Panc1 (cell line): Measurements from ENCODE around the gene DNER.

Experiments
- POLR2AphosphoS5 ChIP-seq: IDR thresholded peaks from 2 replicates; pipeline ENCODE4 v1.6.1; 2012; ENCODE audit warnings: mild to moderate bottlenecking, low read depth, low read length, moderate library complexity
- SIN3A ChIP-seq: IDR thresholded peaks from 2 replicates; pipeline ENCODE4 v1.6.1; 2012; ENCODE audit warnings: low read depth, mild to moderate bottlenecking, low read length, moderate library complexity, borderline replicate concordance; ENCODE audit not compliant: insufficient read depth
- TF ChIP-seq, protein P1 (sequence below): fragments of 450-650 bp; IDR thresholded peaks from 2 replicates; pipeline ENCODE4 v1.5.1; 2017; ENCODE audit warnings: mild to moderate bottlenecking
- TF ChIP-seq, protein P2 (sequence below), 2 experiments: IDR thresholded peaks; 2 replicates each; pipeline ENCODE4 v1.6.1; 2011 to 2012; ENCODE audit warnings: low read depth in 2 of 2, control low read depth in 1 of 2, low read length in 1 of 2, mild to moderate bottlenecking in 1 of 2, moderate library complexity in 1 of 2; ENCODE audit not compliant: insufficient read depth in 1 of 2

DNA sequence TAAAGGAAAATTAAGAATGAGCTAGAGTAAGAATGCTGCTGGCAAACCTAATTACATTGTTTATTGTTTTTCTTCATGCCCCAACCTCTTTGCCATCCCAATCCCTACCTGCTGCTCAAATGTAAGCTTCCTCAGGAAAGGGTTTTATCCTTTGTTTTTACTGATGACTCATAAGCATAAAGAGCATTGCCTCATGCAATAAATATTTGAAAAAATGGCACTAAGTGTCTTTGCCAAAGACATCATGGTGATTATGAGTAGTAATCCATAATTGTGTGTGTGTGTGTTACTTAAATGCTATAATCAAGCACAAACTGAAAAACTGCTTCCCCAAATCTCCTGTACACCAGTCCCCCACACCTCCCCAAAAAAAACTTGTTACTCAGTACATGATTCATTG lies 53.4 kb downstream of the DNER start:
- TF ChIP-seq POLR2AphosphoS5 (no peak), SIN3A (no peak)
- TF ChIP-seq, protein P1, sequence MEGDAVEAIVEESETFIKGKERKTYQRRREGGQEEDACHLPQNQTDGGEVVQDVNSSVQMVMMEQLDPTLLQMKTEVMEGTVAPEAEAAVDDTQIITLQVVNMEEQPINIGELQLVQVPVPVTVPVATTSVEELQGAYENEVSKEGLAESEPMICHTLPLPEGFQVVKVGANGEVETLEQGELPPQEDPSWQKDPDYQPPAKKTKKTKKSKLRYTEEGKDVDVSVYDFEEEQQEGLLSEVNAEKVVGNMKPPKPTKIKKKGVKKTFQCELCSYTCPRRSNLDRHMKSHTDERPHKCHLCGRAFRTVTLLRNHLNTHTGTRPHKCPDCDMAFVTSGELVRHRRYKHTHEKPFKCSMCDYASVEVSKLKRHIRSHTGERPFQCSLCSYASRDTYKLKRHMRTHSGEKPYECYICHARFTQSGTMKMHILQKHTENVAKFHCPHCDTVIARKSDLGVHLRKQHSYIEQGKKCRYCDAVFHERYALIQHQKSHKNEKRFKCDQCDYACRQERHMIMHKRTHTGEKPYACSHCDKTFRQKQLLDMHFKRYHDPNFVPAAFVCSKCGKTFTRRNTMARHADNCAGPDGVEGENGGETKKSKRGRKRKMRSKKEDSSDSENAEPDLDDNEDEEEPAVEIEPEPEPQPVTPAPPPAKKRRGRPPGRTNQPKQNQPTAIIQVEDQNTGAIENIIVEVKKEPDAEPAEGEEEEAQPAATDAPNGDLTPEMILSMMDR, result no peak
- TF ChIP-seq, protein P2, sequence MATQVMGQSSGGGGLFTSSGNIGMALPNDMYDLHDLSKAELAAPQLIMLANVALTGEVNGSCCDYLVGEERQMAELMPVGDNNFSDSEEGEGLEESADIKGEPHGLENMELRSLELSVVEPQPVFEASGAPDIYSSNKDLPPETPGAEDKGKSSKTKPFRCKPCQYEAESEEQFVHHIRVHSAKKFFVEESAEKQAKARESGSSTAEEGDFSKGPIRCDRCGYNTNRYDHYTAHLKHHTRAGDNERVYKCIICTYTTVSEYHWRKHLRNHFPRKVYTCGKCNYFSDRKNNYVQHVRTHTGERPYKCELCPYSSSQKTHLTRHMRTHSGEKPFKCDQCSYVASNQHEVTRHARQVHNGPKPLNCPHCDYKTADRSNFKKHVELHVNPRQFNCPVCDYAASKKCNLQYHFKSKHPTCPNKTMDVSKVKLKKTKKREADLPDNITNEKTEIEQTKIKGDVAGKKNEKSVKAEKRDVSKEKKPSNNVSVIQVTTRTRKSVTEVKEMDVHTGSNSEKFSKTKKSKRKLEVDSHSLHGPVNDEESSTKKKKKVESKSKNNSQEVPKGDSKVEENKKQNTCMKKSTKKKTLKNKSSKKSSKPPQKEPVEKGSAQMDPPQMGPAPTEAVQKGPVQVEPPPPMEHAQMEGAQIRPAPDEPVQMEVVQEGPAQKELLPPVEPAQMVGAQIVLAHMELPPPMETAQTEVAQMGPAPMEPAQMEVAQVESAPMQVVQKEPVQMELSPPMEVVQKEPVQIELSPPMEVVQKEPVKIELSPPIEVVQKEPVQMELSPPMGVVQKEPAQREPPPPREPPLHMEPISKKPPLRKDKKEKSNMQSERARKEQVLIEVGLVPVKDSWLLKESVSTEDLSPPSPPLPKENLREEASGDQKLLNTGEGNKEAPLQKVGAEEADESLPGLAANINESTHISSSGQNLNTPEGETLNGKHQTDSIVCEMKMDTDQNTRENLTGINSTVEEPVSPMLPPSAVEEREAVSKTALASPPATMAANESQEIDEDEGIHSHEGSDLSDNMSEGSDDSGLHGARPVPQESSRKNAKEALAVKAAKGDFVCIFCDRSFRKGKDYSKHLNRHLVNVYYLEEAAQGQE (IDR thresholded peaks at IDR 0.05; ENCODE audit: insufficient read depth in 1 of 2, low read depth in 2 of 2, low read length in 1 of 2), result no peak
